Measurements from ENCODE around the gene ACTR2. TPM values are rescaled to one million over a fixed set of nuclear protein-coding genes. Genes with fewer than 3 reads are reported as not detected.

ACTR2 gene
- total RNA-seq, 2 donors from 2014 or later: 75.9 to 131 TPM

- no peak for ATAC-seq (ENCODE audit: insufficient number of reproducible peaks, low FRiP score, low read depth)
- Histone ChIP-seq H3K27me3 (replicated peaks; ENCODE audit: insufficient read depth) (no peaks in the 10 kb centered on the region), H3K9me3 (no peaks in the 10 kb centered on the region), H3K36me3 (no peaks in the 10 kb centered on the region), H3K4me3 (no peak overlapping the region), H3K4me1 (ENCODE audit: control insufficient read depth in 1 of 2, low read depth in 2 of 2) (no peaks in the 10 kb centered on the region), H3K27ac (no peak overlapping the region)
- TF ChIP-seq CTCF (IDR thresholded peaks at IDR 0.05): no peak
- DNase-seq (ENCODE audit: low spot score): no peak
These were observed 50.9 kb downstream of the ACTR2 start for GRCh38 chr2:65278531-65278981.

GRCh38 chr2:65279756-65280155 lies 52.1 kb downstream of the ACTR2 start:
- Histone ChIP-seq H3K9me3 (no peaks in the 10 kb centered on the region), H3K27ac (no peak overlapping the region), H3K4me1 (ENCODE audit: control insufficient read depth in 1 of 2, low read depth in 2 of 2) (no peaks in the 10 kb centered on the region), H3K4me3 (no peak overlapping the region), H3K27me3 (replicated peaks; ENCODE audit: insufficient read depth) (no peaks in the 10 kb centered on the region), H3K36me3 (no peaks in the 10 kb centered on the region)
- ATAC-seq (ENCODE audit: insufficient number of reproducible peaks, low FRiP score, low read depth): no peak
- no peak for DNase-seq (ENCODE audit: low spot score)
- TF ChIP-seq CTCF (IDR thresholded peaks at IDR 0.05): no peak

GRCh38 chr2:65281627-65282351 lies 54.2 kb downstream of the ACTR2 start:
- Histone ChIP-seq H3K4me1 (ENCODE audit: control insufficient read depth in 1 of 2, low read depth in 2 of 2) (no peaks in the 10 kb centered on the region), H3K36me3 (no peaks in the 10 kb centered on the region), H3K9me3 (no peaks in the 10 kb centered on the region), H3K27ac (no peak overlapping the region), H3K4me3 (no peak overlapping the region), H3K27me3 (replicated peaks; ENCODE audit: insufficient read depth) (no peaks in the 10 kb centered on the region)
- no peak for DNase-seq (ENCODE audit: low spot score)
- no peak for TF ChIP-seq CTCF (IDR thresholded peaks at IDR 0.05)
- no peak for ATAC-seq (ENCODE audit: insufficient number of reproducible peaks, low FRiP score, low read depth)

GRCh38 chr2:65282477-65283053 lies 54.9 kb downstream of the ACTR2 start:
- Histone ChIP-seq H3K27me3 (replicated peaks; ENCODE audit: insufficient read depth) (no peaks in the 10 kb centered on the region), H3K9me3 (no peaks in the 10 kb centered on the region), H3K4me3 (no peak overlapping the region), H3K27ac (no peak overlapping the region), H3K4me1 (ENCODE audit: control insufficient read depth in 1 of 2, low read depth in 2 of 2) (no peaks in the 10 kb centered on the region), H3K36me3 (no peaks in the 10 kb centered on the region)
- no peak for TF ChIP-seq CTCF (IDR thresholded peaks at IDR 0.05)
- DNase-seq (ENCODE audit: low spot score) (no peak), ATAC-seq (ENCODE audit: insufficient number of reproducible peaks, low FRiP score, low read depth) (no peak)

GRCh38 chr2:65287364-65287763 lies 59.7 kb downstream of the ACTR2 start:
- Histone ChIP-seq H3K9me3 (no peaks in the 10 kb centered on the region), H3K4me3 (no peak overlapping the region), H3K36me3 (no peaks in the 10 kb centered on the region), H3K27ac (no peak overlapping the region), H3K4me1 (ENCODE audit: control insufficient read depth in 1 of 2, low read depth in 2 of 2) (no peaks in the 10 kb centered on the region), H3K27me3 (replicated peaks; ENCODE audit: insufficient read depth) (no peaks in the 10 kb centered on the region)
- DNase-seq (ENCODE audit: low spot score): no peak
- ATAC-seq (ENCODE audit: insufficient number of reproducible peaks, low FRiP score, low read depth): no peak
- no peak for TF ChIP-seq CTCF (IDR thresholded peaks at IDR 0.05)
